D341Med (cell line): ENCODE results near the gene B3GALT6.
A peak's percentile ranks its signal among the peaks of the same experiment; 100 is the strongest.

Source experiments
- DNase-seq: peaks from one replicate; pipeline ENCODE4 v3.0.0; 2012; ENCODE audit warnings: low spot score

The B3GALT6 gene

GRCh38 chr1:1231400-1232207, 433 bp upstream of the B3GALT6 start, which contains the start of gene SDF4:
TSS of gene SDF4 (minus strand) at chr1:1232001. CDS start at chr1:1228772, 3,229 bp downstream.
- peak; percentile 100 for DNase-seq

GRCh38 chr1:1232796-1233566, 944 bp downstream of the B3GALT6 start:
- DNase-seq = no peak

GRCh38 chr1:1233567-1233892, 1.5 kb downstream of the B3GALT6 start:
- DNase-seq = no peak

GRCh38 chr1:1234180-1234808, 2.3 kb downstream of the B3GALT6 start:
- DNase-seq = no peak

GRCh38 chr1:1235016-1235744, 3.1 kb downstream of the B3GALT6 start:
- DNase-seq = no peak

- no peak for DNase-seq
Measured at GRCh38 chr1:1236176-1236763, 4.2 kb downstream of the B3GALT6 start.

GRCh38 chr1:1236945-1237873, 5.2 kb downstream of the B3GALT6 start:
- DNase-seq = no peak

- no peak for DNase-seq
Measured at GRCh38 chr1:1237874-1238701, 6.1 kb downstream of the B3GALT6 start.

- no peak for DNase-seq
Measured at GRCh38 chr1:1238702-1239178, 6.7 kb downstream of the B3GALT6 start.

GRCh38 chr1:1239227-1239613, 7.2 kb downstream of the B3GALT6 start:
- DNase-seq = no peak

GRCh38 chr1:1239614-1240347, 7.7 kb downstream of the B3GALT6 start:
- DNase-seq = no peak

GRCh38 chr1:1240348-1240732, 8.3 kb downstream of the B3GALT6 start:
- no peak for DNase-seq

- DNase-seq = no peak
Measured at GRCh38 chr1:1240822-1241587, 9.0 kb downstream of the B3GALT6 start.

- DNase-seq = no peak
Measured at GRCh38 chr1:1241588-1242219, 9.7 kb downstream of the B3GALT6 start.

GRCh38 chr1:1242461-1243265, 10.6 kb downstream of the B3GALT6 start:
- DNase-seq = no peak

- no peak for DNase-seq
Measured at GRCh38 chr1:1243266-1243660, 11.2 kb downstream of the B3GALT6 start.

- DNase-seq = no peak
Measured at GRCh38 chr1:1243807-1244191, 11.8 kb downstream of the B3GALT6 start.
